ENCODE results near the gene UBE2U. TPM values are rescaled to one million over a fixed set of nuclear protein-coding genes. Genes with fewer than 3 reads are reported as not detected.

The UBE2U gene
- total and polyA plus RNA-seq, 2 of the 8 experiments (the other 6 are each of a cell fraction or from before 2014, with no cell fraction given), result not detected

GRCh38 chr1:64195081-64195395 lies 8.4 kb upstream of the UBE2U start (continued):
- no peak for TF ChIP-seq MAFK (IDR thresholded peaks at IDR 0.05; ENCODE audit: low read depth, low read length)
- TF ChIP-seq PHF8 (conservative IDR thresholded peaks at IDR 0.05; ENCODE audit: low read depth, low read length), result no peak
- no peak for TF ChIP-seq SRF (IDR thresholded peaks at IDR 0.05; ENCODE audit: low read depth, low read length)
- no peak for TF ChIP-seq RXRA (IDR thresholded peaks at IDR 0.05; ENCODE audit: insufficient read depth, low read depth, low read length)
- TF ChIP-seq JUND (IDR thresholded peaks at IDR 0.05; ENCODE audit: low read length), result no peak
- no peak for TF ChIP-seq POLR2AphosphoS5 (IDR thresholded peaks at IDR 0.05; ENCODE audit: low read depth, low read length)
- TF ChIP-seq NANOG (IDR thresholded peaks at IDR 0.05; ENCODE audit: insufficient read depth, low read depth, low read length, poor library complexity, severe bottlenecking), result no peak
